ENCODE results near the gene RTN4RL1. TPM values are rescaled to one million over a fixed set of nuclear protein-coding genes. Genes with fewer than 3 reads are reported as not detected.

The RTN4RL1 gene
- total RNA-seq, 1 experiment from 2014 or later, result 0.22 TPM

- DNase-seq, result no peak
- H3K23ac ChIP-seq (ENCODE audit: insufficient read length, low read depth, low read length), result no peak overlapping the region
- no peak overlapping the region for H3K56ac ChIP-seq (ENCODE audit: insufficient read length, low read depth, low read length)
- H2BK15ac ChIP-seq (ENCODE audit: low read depth, low read length), result no peak overlapping the region
- H4K5ac ChIP-seq (ENCODE audit: insufficient read length, low read depth, low read length), result no peak overlapping the region
- Mint-ChIP-seq H3K9me3 (no peaks in the 10 kb centered on the region; a peak in 1 of 5 replicates), H3K27ac (no peak overlapping the region), H3K36me3 (ENCODE audit: insufficient read depth in 1 of 3, low read depth in 3 of 3) (no peaks in the 10 kb centered on the region), H3K4me1 (peaks cover 15 to 18% of the 10 kb centered on the region in 2 experiments), H3K27me3 (ENCODE audit: low read depth) (peaks cover 24% of the 10 kb centered on the region), H3K4me3 (no peak overlapping the region)
- H3K9me3 ChIP-seq (ENCODE audit: control insufficient read depth, low read depth, low read length), result no peaks in the 10 kb centered on the region
- WGBS (ENCODE audit: extremely low coverage, insufficient read length, low lambda C conversion rate), result no CpG with 5 or more reads among the region's 5 CpGs
- no peaks in the 10 kb centered on the region for H4K20me1 ChIP-seq (ENCODE audit: control insufficient read depth, insufficient read depth, insufficient read length)
- H3K23me2 ChIP-seq (ENCODE audit: insufficient read length, low read depth, low read length, poor library complexity, severe bottlenecking), result no peaks in the 10 kb centered on the region
- H2AK5ac ChIP-seq (ENCODE audit: insufficient read length, low read length), result no peak overlapping the region
- H4K91ac ChIP-seq (ENCODE audit: insufficient read length, low read depth, low read length), result no peak overlapping the region
- H3K18ac ChIP-seq (ENCODE audit: insufficient read length, low read depth, low read length), result peak overlapping the region; percentile 13
- no peak overlapping the region for H2AFZ ChIP-seq (ENCODE audit: low read length)
- no peak overlapping the region for H3K4me2 ChIP-seq (ENCODE audit: insufficient read depth, insufficient read length, low read length)
- no peaks in the 10 kb centered on the region for H3K4me1 ChIP-seq (ENCODE audit: insufficient read depth, low read length)
- no peak overlapping the region for H3K14ac ChIP-seq (ENCODE audit: insufficient read depth, low read length)
- no peak overlapping the region for H3K9ac ChIP-seq (ENCODE audit: extremely low read depth, insufficient read length, low read length)
- H3K4ac ChIP-seq (ENCODE audit: low read depth, low read length), result no peak overlapping the region
- no peak overlapping the region for H2BK120ac ChIP-seq (ENCODE audit: low read depth, low read length, poor library complexity, severe bottlenecking)
- no peak for TF ChIP-seq CTCF (conservative IDR thresholded peaks at IDR 0.05)
- no peak overlapping the region for H2BK5ac ChIP-seq (ENCODE audit: insufficient read length, low read length)
- H3K79me2 ChIP-seq (ENCODE audit: insufficient read depth, low read length), result no peaks in the 10 kb centered on the region
- no peaks in the 10 kb centered on the region; the same call in 1 of the 2 replicates for H3K27me3 ChIP-seq (ENCODE audit: insufficient read depth, low read length)
- H3K27ac ChIP-seq (ENCODE audit: insufficient read length, low read depth, low read length), result no peak overlapping the region
- no peak overlapping the region for H2BK12ac ChIP-seq (ENCODE audit: insufficient read length, low read depth, low read length)
- H2BK20ac ChIP-seq (ENCODE audit: low read depth, low read length, poor library complexity, severe bottlenecking), result no peak overlapping the region
- no peak overlapping the region for H4K8ac ChIP-seq (replicated peaks; ENCODE audit: insufficient read length, low read depth, low read length)
- H3T11ph ChIP-seq (ENCODE audit: low read length), result no peak overlapping the region
- no peaks in the 10 kb centered on the region for H3K79me1 ChIP-seq (ENCODE audit: insufficient read depth, low read depth, low read length, poor library complexity, severe bottlenecking)
Measured at GRCh38 chr17:1976683-1977064, 48.5 kb downstream of the RTN4RL1 start.

All from H9 (cell line).